IMR-90 (cell line): ENCODE results near the gene FAM120A. TPM values are rescaled to one million over a fixed set of nuclear protein-coding genes. Genes with fewer than 3 reads are reported as not detected.

Experiments
- ATAC-seq: fragments of 200-7000 bp; cut with Tn5 transposase; 2 replicates; pipeline ENCODE4 v1.9.1; 2020; ENCODE audit warnings: low read depth, mild to moderate bottlenecking, moderate library complexity
- BruUV-seq: library from RNA; stranded (reverse); fragments of 400-500 nt; replicated peaks from 2 replicates; lab custom pipeline; 2021; lab: Mats Ljungman, UMichigan
- CTCF ChIA-PET: fragments of 300-600 bp; formaldehyde crosslinking; extraction: SDS; loops from one replicate; lab custom pipeline; 2021; ENCODE audit warnings: antibody characterized with exemption; lab: Yijun Ruan, JAX
- POLR2A ChIA-PET: fragments of 300-600 bp; sonication (Branson Sonifier 250); formaldehyde crosslinking; loops from one replicate; lab custom pipeline; 2022; ENCODE audit warnings: antibody characterized with exemption; ENCODE audit not compliant: unreplicated experiment; lab: Charles Lee
- DNase-seq: peaks from one replicate; pipeline ENCODE4 v3.0.0; 2013
- H2AFZ ChIP-seq: replicated peaks from 2 replicates; pipeline ENCODE3; 2013; ENCODE audit warnings: low read length, mild to moderate bottlenecking; ENCODE audit not compliant: poor library complexity
- H2AK5ac ChIP-seq: 2 replicates; pipeline ENCODE4 v1.6.1; 2013; ENCODE audit warnings: low read depth, low read length, inconsistent platforms
- H2AK9ac ChIP-seq: replicated peaks from 2 replicates; pipeline ENCODE3; 2013; ENCODE audit warnings: mild to moderate bottlenecking, low read depth, low read length, moderate library complexity; ENCODE audit not compliant: poor library complexity
- H2BK120ac ChIP-seq: 2 replicates; pipeline ENCODE4 v1.6.1; 2013; ENCODE audit warnings: low read depth, low read length, inconsistent platforms
- H2BK15ac ChIP-seq: 3 replicates; pipeline ENCODE4 v1.6.1; 2013; ENCODE audit warnings: low read depth, low read length, inconsistent platforms
- H2BK20ac ChIP-seq: 2 replicates; pipeline ENCODE4 v1.6.1; 2013; ENCODE audit warnings: low read depth, mild to moderate bottlenecking, inconsistent platforms, low read length, moderate library complexity
- H2BK5ac ChIP-seq: 2 replicates; pipeline ENCODE4 v1.6.1; 2013; ENCODE audit warnings: mild to moderate bottlenecking, low read depth, low read length, inconsistent platforms; ENCODE audit not compliant: poor library complexity, severe bottlenecking
- H3K14ac ChIP-seq: replicated peaks from 2 replicates; pipeline ENCODE4 v1.6.1; 2013; ENCODE audit warnings: low read depth, low read length, inconsistent platforms
- H3K18ac ChIP-seq: 2 replicates; pipeline ENCODE4 v1.6.1; 2013; ENCODE audit warnings: low read depth, low read length, control low read depth
- H3K23ac ChIP-seq: 2 replicates; pipeline ENCODE4 v1.6.1; 2013; ENCODE audit warnings: low read depth, low read length, inconsistent platforms
- H3K27ac ChIP-seq: 2 replicates; pipeline ENCODE4 v1.5.1; 2013; ENCODE audit warnings: mild to moderate bottlenecking, control low read depth, low read length; ENCODE audit not compliant: insufficient read depth
- H3K27me3 ChIP-seq: 2 replicates; pipeline ENCODE4 v1.6.1; 2013; ENCODE audit warnings: low read length; ENCODE audit not compliant: control insufficient read depth, insufficient read depth
- H3K36me3 ChIP-seq: 2 replicates; pipeline ENCODE4 v1.6.1; 2013; ENCODE audit warnings: low read length, mixed read lengths; ENCODE audit not compliant: control insufficient read depth, insufficient read depth
- H3K4ac ChIP-seq: 2 replicates; pipeline ENCODE4 v1.6.1; 2013; ENCODE audit warnings: low read depth, low read length, inconsistent platforms
- H3K4me1 ChIP-seq: 2 replicates; pipeline ENCODE4 v1.6.1; 2013; ENCODE audit warnings: low read length, mixed read lengths; ENCODE audit not compliant: control insufficient read depth, insufficient read depth
- H3K4me2 ChIP-seq: 2 replicates; pipeline ENCODE4 v1.6.1; 2013; ENCODE audit warnings: low read depth, mild to moderate bottlenecking, control low read depth, low read length, moderate library complexity
- H3K4me3 ChIP-seq: 2 replicates; pipeline ENCODE4 v1.5.1; 2013; ENCODE audit warnings: low read depth, mild to moderate bottlenecking, control low read depth, low read length, moderate library complexity; ENCODE audit not compliant: insufficient read depth
- H3K56ac ChIP-seq: 2 replicates; pipeline ENCODE4 v1.6.1; 2013; ENCODE audit warnings: low read length, inconsistent platforms; ENCODE audit not compliant: insufficient read depth; ENCODE audit errors: extremely low read depth
- H3K79me1 ChIP-seq, 2 experiments: 2 replicates each; pipeline ENCODE4 v1.6.1; 2013; ENCODE audit warnings: low read length in 2 of 2, inconsistent platforms in 1 of 2, low read depth in 1 of 2
- H3K9ac ChIP-seq: 2 replicates; pipeline ENCODE4 v1.6.1; 2013; ENCODE audit warnings: low read depth, low read length, control low read depth
- H3K9me1 ChIP-seq: 2 replicates; pipeline ENCODE4 v1.6.1; 2013; ENCODE audit warnings: low read length, inconsistent platforms; ENCODE audit not compliant: insufficient read depth
- H3K9me3 ChIP-seq: 2 replicates; pipeline ENCODE4 v1.6.1; 2013; ENCODE audit warnings: low read length; ENCODE audit not compliant: control insufficient read depth, insufficient read depth
- H4K20me1 ChIP-seq: 2 replicates; pipeline ENCODE4 v1.6.1; 2013; ENCODE audit warnings: low read length, inconsistent platforms; ENCODE audit not compliant: insufficient read depth
- H4K5ac ChIP-seq: 2 replicates; pipeline ENCODE4 v1.6.1; 2013; ENCODE audit warnings: mild to moderate bottlenecking, low read depth, low read length, control low read depth
- H4K8ac ChIP-seq, 2 experiments: 2 replicates each; pipeline ENCODE4 v1.6.1; 2013; ENCODE audit warnings: low read depth in 2 of 2, low read length in 2 of 2, control low read depth in 1 of 2, inconsistent platforms in 1 of 2
- H4K91ac ChIP-seq: 2 replicates; pipeline ENCODE4 v1.6.1; 2013; ENCODE audit warnings: low read depth, low read length, inconsistent platforms; ENCODE audit not compliant: insufficient read depth
- BHLHE40 ChIP-seq: fragments of 150-350 bp; IDR thresholded peaks from 2 replicates; pipeline ENCODE4 v1.6.1; 2016; ENCODE audit warnings: mild to moderate bottlenecking, low read depth, low read length
- CHD1 ChIP-seq: IDR thresholded peaks from 2 replicates; pipeline ENCODE4 v1.6.1; 2012; ENCODE audit warnings: low read depth, low read length, improper control_type of control experiment
- CTCF ChIP-seq: conservative IDR thresholded peaks from 2 replicates; pipeline ENCODE4 v1.5.1; 2012; ENCODE audit warnings: mild to moderate bottlenecking, low read depth, low read length, improper control_type of control experiment
- ELK1 ChIP-seq: fragments of 150-350 bp; IDR thresholded peaks from 2 replicates; pipeline ENCODE4 v1.6.1; 2016; ENCODE audit warnings: low read depth, mild to moderate bottlenecking, low read length, moderate library complexity, borderline replicate concordance
- FOS ChIP-seq: fragments of 150-350 bp; IDR thresholded peaks from 2 replicates; pipeline ENCODE4 v1.6.1; 2016; ENCODE audit warnings: low read depth, low read length
- MAFK ChIP-seq: IDR thresholded peaks from 2 replicates; pipeline ENCODE4 v1.6.1; 2012; ENCODE audit warnings: low read depth, low read length, improper control_type of control experiment
- MAZ ChIP-seq: IDR thresholded peaks from 2 replicates; pipeline ENCODE4 v1.6.1; 2012; ENCODE audit warnings: low read depth, mild to moderate bottlenecking, low read length, improper control_type of control experiment, moderate library complexity, borderline replicate concordance
- MXI1 ChIP-seq: IDR thresholded peaks from 2 replicates; pipeline ENCODE4 v1.6.1; 2012; ENCODE audit warnings: low read depth, mild to moderate bottlenecking, low read length, moderate library complexity, borderline replicate concordance
- NFE2L2 ChIP-seq: fragments of 150-350 bp; IDR thresholded peaks from 2 replicates; pipeline ENCODE4 v1.6.1; 2016; ENCODE audit warnings: low read depth, mild to moderate bottlenecking, low read length
- RCOR1 ChIP-seq: IDR thresholded peaks from 2 replicates; pipeline ENCODE4 v1.6.1; 2012; ENCODE audit warnings: mild to moderate bottlenecking, low read length, improper control_type of control experiment; ENCODE audit not compliant: insufficient replicate concordance
- RFX5 ChIP-seq: IDR thresholded peaks from 2 replicates; pipeline ENCODE4 v1.8.0; 2012; ENCODE audit warnings: low read depth, mild to moderate bottlenecking, low read length, moderate library complexity
- SMC3 ChIP-seq: fragments of 150-350 bp; IDR thresholded peaks from 2 replicates; pipeline ENCODE4 v1.6.1; 2016; ENCODE audit warnings: low read depth, mild to moderate bottlenecking, antibody characterized with exemption, low read length, moderate library complexity
- USF2 ChIP-seq: fragments of 150-350 bp; IDR thresholded peaks from 2 replicates; pipeline ENCODE4 v1.6.1; 2017; ENCODE audit warnings: mild to moderate bottlenecking, antibody characterized with exemption, low read length, low read depth
- WGBS, 2 experiments: methylation state at CpG; one replicate each; pipeline versions ENCODE4 v1.1.5 to v1.1.7; 2013; ENCODE audit warnings: missing lambda C conversion rate in 2 of 2; ENCODE audit not compliant: insufficient read length in 1 of 2; ENCODE audit errors: extremely low coverage in 2 of 2; 5-methylcytosine and 5-hydroxymethylcytosine counted together
- dilution Hi-C: fragments of 300-500 bp; cut with HindIII; formaldehyde crosslinking; loops from one replicate; pipeline ENCODE4 v1.14.3; 2018; ENCODE audit warnings: low sequenced_read_pairs; ENCODE audit not compliant: unreplicated experiment
- in situ Hi-C: fragments of 300-500 bp; cut with MboI; formaldehyde crosslinking; loops from 3 replicates; pipeline ENCODE4 v1.14.3; 2019; ENCODE audit warnings: low sequenced_read_pairs, inconsistent platforms, mixed read lengths
- intact Hi-C: fragments of 100-400 bp; cut with micrococcal nuclease; formaldehyde crosslinking; loops from 2 replicates; pipeline ENCODE4 v1.10.0; 2022
- polyA plus RNA-seq, 3 experiments: library from polyadenylated mRNA; depleted of rRNA; stranded (reverse); fragments of >200 nt; gene quantifications; 2 replicates each; pipeline ENCODE4 v1.2.3, GENCODE V29; 2012; ENCODE audit warnings: low replicate concordance in 1 of 3
- total RNA-seq: library from RNA; depleted of rRNA; stranded (reverse); fragments of >200 nt; gene quantifications from 2 replicates; pipeline ENCODE4 v1.2.3, GENCODE V29; 2012

The FAM120A gene
- total and polyA plus RNA-seq, 2 of the 4 experiments (the other 2 are of a cell fraction), result 61.6 to 75.1 TPM

- no peak overlapping the region for H3K56ac ChIP-seq
- H2BK120ac ChIP-seq, result no peak overlapping the region
- H2AK5ac ChIP-seq, result no peak overlapping the region
- no peak overlapping the region for H2AK9ac ChIP-seq
- H3K4ac ChIP-seq, result no peak overlapping the region
- no peak overlapping the region for H2BK15ac ChIP-seq
- peaks cover 0 to 51% of the 10 kb centered on the region in 2 experiments; a peak in 3 of 4 replicates for H3K79me1 ChIP-seq
- H3K9me3 ChIP-seq, result no peaks in the 10 kb centered on the region
- CTCF ChIA-PET, result no interaction called here
- peaks cover 6% of the 10 kb centered on the region; the same call in 1 of the 2 replicates for H3K9me1 ChIP-seq
- no peaks in the 10 kb centered on the region for H3K27me3 ChIP-seq
- no peak for ATAC-seq
- H3K23ac ChIP-seq, result no peak overlapping the region
- POLR2A ChIA-PET, result no interaction called here
- no TSS peak for BruUV-seq
- H2BK20ac ChIP-seq, result no peak overlapping the region
- H3K14ac ChIP-seq, result no peak overlapping the region
- no peaks in the 10 kb centered on the region for H3K36me3 ChIP-seq
- H2BK5ac ChIP-seq, result no peak overlapping the region
- in situ Hi-C loops (loop anchor here (10.0 to 25.0 kb wide), 3 partner anchors 106 to 704 kb away; no protein-coding TSS in a partner anchor), intact Hi-C loops (loop anchor here (10.0 kb wide), 2 partner anchors 324 to 364 kb away; partner anchors contain the start of genes CARD19 and NINJ1), dilution Hi-C loops (no loop called here)
- H4K5ac ChIP-seq, result no peak overlapping the region
- no peak for TF ChIP-seq RCOR1
- TF ChIP-seq BHLHE40, result no peak
- TF ChIP-seq CHD1, result no peak
- no peak for TF ChIP-seq ELK1
- no peak for TF ChIP-seq MXI1
- no peak for TF ChIP-seq RFX5
- TF ChIP-seq CTCF, result no peak
- no peak for TF ChIP-seq MAZ
- no peak for TF ChIP-seq NFE2L2
- no peak for TF ChIP-seq SMC3
- no peak for TF ChIP-seq MAFK
- TF ChIP-seq FOS, result no peak
- TF ChIP-seq USF2, result no peak
- no peak overlapping the region for H4K8ac ChIP-seq
- no peak for DNase-seq
- H4K20me1 ChIP-seq, result peaks cover 78% of the 10 kb centered on the region
- peaks cover 10% of the 10 kb centered on the region for H3K4me1 ChIP-seq
- no peak overlapping the region for H4K91ac ChIP-seq
- no peak overlapping the region for H3K4me3 ChIP-seq
- no peak overlapping the region for H3K9ac ChIP-seq
- H2AFZ ChIP-seq, result no peak overlapping the region
- peak overlapping the region; percentile 33; the same call in 1 of the 2 replicates for H3K4me2 ChIP-seq
- no peak overlapping the region for H3K27ac ChIP-seq
- WGBS, 2 experiments, result 80% methylated on average over 2 of the region's 4 CpGs; no CpG with 5 or more reads in 1 of the 2 experiments
- H3K18ac ChIP-seq, result no peak overlapping the region
These were observed 7.2 kb downstream of the FAM120A start for GRCh38 chr9:93458712-93459111.
